ENCODE results near the gene PDILT. TPM values are rescaled to one million over a fixed set of nuclear protein-coding genes. Genes with fewer than 3 reads are reported as not detected.

The PDILT gene
- total RNA-seq, 1 experiment from 2014 or later, result not detected

- Histone ChIP-seq H3K9me3 (replicated peaks) (no peaks in the 10 kb centered on the region), H3K27me3 (no peaks in the 10 kb centered on the region), H3K4me1 (no peaks in the 10 kb centered on the region), H3K36me3 (no peaks in the 10 kb centered on the region), H3K4me3 (no peak overlapping the region), H3K27ac (no peak overlapping the region)
- no peak for DNase-seq
Measured at GRCh38 chr16:20355114-20355782, 49.3 kb downstream of the PDILT start.

DNA sequence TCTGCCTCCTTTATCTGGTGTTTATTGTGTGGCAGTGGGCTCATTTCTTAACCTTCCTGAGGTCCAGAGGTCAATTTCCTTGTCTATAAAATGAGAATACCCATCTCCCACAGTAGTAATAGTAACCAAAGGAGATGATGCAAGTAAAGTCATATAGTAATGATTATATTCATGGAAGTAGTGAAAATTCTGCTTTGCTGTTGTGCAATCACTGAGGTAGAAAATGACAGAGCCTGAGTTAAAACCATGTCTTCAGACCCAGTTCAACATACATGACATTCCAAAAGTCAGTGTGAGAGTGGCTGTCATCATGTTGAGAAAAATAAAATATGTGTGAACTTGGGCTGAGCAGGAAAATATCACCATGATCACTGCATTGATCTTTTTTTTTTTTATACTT, 51.2 kb downstream of the PDILT start:
- Histone ChIP-seq H3K27me3 (no peaks in the 10 kb centered on the region), H3K36me3 (no peaks in the 10 kb centered on the region), H3K27ac (no peak overlapping the region), H3K4me1 (no peaks in the 10 kb centered on the region), H3K4me3 (no peak overlapping the region), H3K9me3 (replicated peaks) (no peaks in the 10 kb centered on the region)
- no peak for DNase-seq

- DNase-seq, result no peak
- H3K4me1 ChIP-seq, result no peaks in the 10 kb centered on the region
- H3K9me3 ChIP-seq (replicated peaks), result no peaks in the 10 kb centered on the region
- H3K27me3 ChIP-seq, result no peaks in the 10 kb centered on the region
- H3K36me3 ChIP-seq, result no peaks in the 10 kb centered on the region
- no peak within 1 kb of the TSS for H3K27ac ChIP-seq
- no peak within 1 kb of the TSS for H3K4me3 ChIP-seq
Measured at GRCh38 chr16:20352615-20353014, 51.9 kb downstream of the PDILT start, which contains the start of gene UMOD. TSS of gene UMOD (minus strand) at chr16:20352715. CDS start at chr16:20350737, 1,978 bp downstream.

DNA sequence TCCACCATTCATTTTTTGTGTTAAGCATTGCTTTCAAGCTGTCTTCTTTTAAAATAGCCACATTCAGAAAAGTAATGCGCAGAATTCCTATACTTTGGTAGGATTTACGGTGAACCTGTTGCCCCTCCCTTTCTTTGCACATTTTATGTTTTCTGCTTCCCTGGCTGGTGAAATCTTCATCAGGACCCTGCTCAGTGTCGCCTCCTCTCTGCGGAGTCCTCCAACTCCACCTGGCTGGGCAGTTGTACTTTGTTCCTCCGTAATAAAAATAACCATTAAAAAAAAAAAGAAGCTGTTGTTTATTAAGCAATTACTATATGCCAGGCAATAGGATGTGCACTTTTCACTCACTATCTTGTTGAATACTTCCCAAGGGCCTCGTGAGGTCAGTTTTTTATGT, 54.9 kb downstream of the PDILT start:
- H3K27ac ChIP-seq, result no peak overlapping the region
- H3K9me3 ChIP-seq (replicated peaks), result no peaks in the 10 kb centered on the region
- no peak for DNase-seq
- no peaks in the 10 kb centered on the region for H3K27me3 ChIP-seq
- H3K4me3 ChIP-seq, result no peak overlapping the region
- no peaks in the 10 kb centered on the region for H3K4me1 ChIP-seq
- H3K36me3 ChIP-seq, result no peaks in the 10 kb centered on the region

GRCh38 chr16:20348365-20349185, 56.0 kb downstream of the PDILT start:
- Histone ChIP-seq H3K27me3 (no peaks in the 10 kb centered on the region), H3K4me1 (no peaks in the 10 kb centered on the region), H3K27ac (no peak overlapping the region), H3K9me3 (replicated peaks) (no peaks in the 10 kb centered on the region), H3K4me3 (no peak overlapping the region), H3K36me3 (no peaks in the 10 kb centered on the region)
- DNase-seq, result peak; percentile 32 to 41

DNA sequence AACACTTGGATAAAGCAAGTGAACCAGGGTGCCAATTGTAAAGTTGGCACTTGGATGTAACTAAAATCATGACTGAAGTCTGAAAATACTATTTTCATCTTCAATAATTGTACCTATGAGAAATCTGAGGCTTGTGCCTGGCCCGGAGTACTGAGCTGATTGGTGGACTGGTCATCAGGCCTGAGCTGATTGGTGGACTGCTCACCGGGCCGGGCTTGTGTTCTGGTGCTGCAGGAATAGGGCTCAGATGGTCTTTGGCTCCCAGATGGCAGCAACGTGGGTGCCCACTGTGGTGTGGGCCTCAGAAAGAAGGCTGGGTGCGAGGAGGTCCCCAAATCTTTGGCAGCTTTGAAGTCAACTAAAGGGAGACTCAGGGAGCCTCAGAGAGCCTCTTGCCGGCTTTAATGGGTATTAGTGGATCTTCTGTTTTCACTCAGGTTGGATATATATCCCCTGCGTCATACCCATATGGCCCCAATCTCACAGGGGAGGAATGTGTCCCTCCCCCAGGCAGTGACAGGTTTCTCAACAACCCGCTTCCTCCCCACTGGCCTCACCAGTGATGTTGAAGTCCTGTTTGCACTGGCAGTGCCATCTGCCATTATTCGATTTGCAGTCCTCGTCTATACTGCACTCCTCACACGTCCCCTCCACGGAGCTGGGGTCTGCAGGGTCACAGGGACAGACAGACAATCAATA, 56.7 kb downstream of the PDILT start:
- no peaks in the 10 kb centered on the region for H3K36me3 ChIP-seq
- DNase-seq, result no peak
- no peaks in the 10 kb centered on the region for H3K4me1 ChIP-seq
- no peak overlapping the region for H3K27ac ChIP-seq
- H3K4me3 ChIP-seq, result no peak overlapping the region
- no peaks in the 10 kb centered on the region for H3K9me3 ChIP-seq (replicated peaks)
- H3K27me3 ChIP-seq, result no peaks in the 10 kb centered on the region

DNA sequence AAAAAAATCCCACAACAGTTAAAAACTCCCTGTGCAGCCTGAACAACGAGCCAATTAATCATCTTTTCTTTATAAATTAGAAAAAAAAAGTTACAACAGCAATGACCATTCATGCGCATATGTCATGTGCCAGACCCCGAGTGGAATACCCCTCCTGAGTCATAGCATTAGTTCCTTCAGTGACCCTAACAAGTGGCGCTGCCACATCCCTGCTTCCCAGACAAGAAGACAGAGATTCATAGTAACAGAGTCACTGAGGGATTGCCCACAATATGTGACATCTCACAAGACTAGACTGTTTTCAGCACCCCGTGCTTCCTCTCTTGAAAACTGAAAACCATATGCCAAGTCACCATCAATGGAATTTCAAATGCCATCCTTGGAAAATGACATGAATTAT, 59.9 kb downstream of the PDILT start:
- Histone ChIP-seq H3K27me3 (no peaks in the 10 kb centered on the region), H3K4me1 (no peaks in the 10 kb centered on the region), H3K9me3 (replicated peaks) (no peaks in the 10 kb centered on the region), H3K27ac (no peak overlapping the region), H3K36me3 (no peaks in the 10 kb centered on the region), H3K4me3 (no peak overlapping the region)
- no peak for DNase-seq

DNA sequence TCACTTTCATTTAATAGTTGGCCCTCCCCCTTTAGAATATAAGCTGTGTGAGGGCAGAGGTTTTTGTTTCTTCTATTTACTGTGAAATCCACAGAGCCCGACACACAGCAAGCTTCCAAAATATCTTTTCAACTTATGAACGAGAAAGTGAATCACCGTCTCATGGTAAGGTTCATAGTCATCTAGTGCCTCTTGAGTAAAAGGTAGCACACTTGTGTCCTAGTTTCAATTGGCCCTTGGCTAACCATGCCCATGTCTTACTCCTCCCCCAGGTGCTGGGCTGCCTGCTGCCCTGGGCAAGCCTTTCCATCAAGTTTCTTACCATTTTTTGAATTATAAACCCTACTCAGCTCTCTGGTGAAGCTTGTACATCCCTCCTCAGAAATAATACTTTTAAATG, 64.8 kb downstream of the PDILT start:
- Histone ChIP-seq H3K4me1 (no peaks in the 10 kb centered on the region), H3K27ac (no peak overlapping the region), H3K9me3 (replicated peaks) (no peaks in the 10 kb centered on the region), H3K27me3 (no peaks in the 10 kb centered on the region), H3K36me3 (no peaks in the 10 kb centered on the region), H3K4me3 (no peak overlapping the region)
- no peak for DNase-seq

GRCh38 chr16:20336955-20337354, 67.6 kb downstream of the PDILT start:
- Histone ChIP-seq H3K27me3 (no peaks in the 10 kb centered on the region), H3K36me3 (no peaks in the 10 kb centered on the region), H3K4me3 (no peak overlapping the region), H3K27ac (no peak overlapping the region), H3K4me1 (no peaks in the 10 kb centered on the region), H3K9me3 (replicated peaks) (no peaks in the 10 kb centered on the region)
- DNase-seq, result no peak

DNA sequence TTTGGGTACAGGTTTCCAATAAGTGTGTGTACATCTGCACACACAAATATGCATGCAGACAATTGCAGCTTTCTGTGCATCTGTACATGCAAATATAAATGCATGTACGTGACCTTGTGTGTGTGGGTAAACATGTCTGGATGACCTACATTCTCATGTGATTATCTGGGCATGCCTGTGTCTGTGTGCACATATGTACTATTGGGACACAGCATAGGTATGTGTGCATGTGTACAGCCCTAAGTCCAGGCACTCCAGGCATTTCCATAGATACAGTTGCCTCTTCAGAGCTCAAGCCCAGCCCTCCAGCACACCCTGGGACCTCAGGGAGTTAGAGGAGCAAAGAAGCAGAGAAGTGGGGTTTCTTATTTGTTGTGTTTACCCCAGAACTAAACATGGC, 70.1 kb downstream of the PDILT start:
- H3K4me1 ChIP-seq, result no peaks in the 10 kb centered on the region
- no peak for DNase-seq
- no peak overlapping the region for H3K4me3 ChIP-seq
- H3K9me3 ChIP-seq (replicated peaks), result no peaks in the 10 kb centered on the region
- no peaks in the 10 kb centered on the region for H3K36me3 ChIP-seq
- no peaks in the 10 kb centered on the region for H3K27me3 ChIP-seq
- no peak overlapping the region for H3K27ac ChIP-seq

DNA sequence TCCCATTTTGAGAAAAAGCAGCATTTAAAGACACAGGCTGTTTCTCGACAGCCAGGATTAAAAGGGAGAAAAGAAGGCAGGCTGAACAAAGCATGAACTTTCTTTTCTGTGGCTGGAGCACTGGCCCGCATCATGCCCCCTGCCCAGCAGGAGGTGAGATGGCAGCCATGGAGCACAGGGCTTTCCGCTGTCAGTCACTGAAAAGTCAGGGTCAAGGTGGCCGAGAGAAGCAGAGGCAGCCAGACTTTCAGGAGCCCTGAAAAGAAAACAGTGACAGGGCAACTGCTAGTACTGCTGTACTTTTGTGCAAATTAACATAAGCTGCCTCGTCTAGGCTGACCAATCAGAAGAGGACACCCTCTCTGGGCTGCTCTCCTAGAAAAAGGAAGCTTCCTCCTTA, 71.4 kb downstream of the PDILT start:
- H3K36me3 ChIP-seq, result no peaks in the 10 kb centered on the region
- no peak overlapping the region for H3K27ac ChIP-seq
- H3K4me1 ChIP-seq, result no peaks in the 10 kb centered on the region
- no peak overlapping the region for H3K4me3 ChIP-seq
- H3K9me3 ChIP-seq (replicated peaks), result no peaks in the 10 kb centered on the region
- no peaks in the 10 kb centered on the region for H3K27me3 ChIP-seq
- no peak for DNase-seq

DNA sequence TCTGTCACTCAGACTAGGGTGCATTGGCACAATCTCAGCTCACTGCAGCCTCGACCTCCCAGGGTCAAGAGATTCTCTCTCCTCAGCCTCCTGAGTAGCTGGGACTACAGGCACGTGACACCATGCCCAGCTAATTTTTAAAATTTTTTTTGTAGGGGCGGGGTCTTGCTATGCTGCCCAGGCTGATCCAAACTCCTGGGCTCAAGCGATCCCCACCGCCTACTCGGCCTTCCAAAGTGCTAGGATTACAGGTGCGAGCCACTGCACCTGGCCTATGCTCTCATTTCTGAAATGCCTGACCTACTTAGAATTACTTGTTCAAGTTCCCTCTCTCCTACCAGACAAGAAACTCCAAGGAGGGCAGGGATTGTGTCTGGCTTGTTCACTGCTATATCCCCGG, 72.1 kb downstream of the PDILT start:
- no peak for DNase-seq
- Histone ChIP-seq H3K27ac (no peak overlapping the region), H3K27me3 (no peaks in the 10 kb centered on the region), H3K9me3 (replicated peaks) (no peaks in the 10 kb centered on the region), H3K4me1 (no peaks in the 10 kb centered on the region), H3K36me3 (no peaks in the 10 kb centered on the region), H3K4me3 (no peak overlapping the region)

DNA sequence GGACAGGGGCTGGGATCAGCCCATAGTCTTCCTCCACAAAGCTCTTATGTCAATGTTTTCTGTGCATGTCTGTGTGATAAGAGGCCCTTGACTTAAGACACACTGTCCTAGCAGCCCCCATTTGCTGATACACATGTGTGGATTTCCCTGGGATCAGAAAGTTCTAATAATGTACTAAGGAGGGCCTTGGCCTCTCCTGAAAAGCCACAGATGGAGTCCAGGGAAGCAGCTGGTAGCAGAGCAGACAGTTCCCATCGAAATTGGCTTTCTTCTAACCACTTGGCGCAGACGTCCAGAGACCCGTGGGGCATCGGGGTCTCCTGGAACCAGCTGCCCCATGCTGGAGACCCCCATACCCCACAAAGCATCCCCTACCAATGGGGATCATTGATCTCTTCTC, 72.9 kb downstream of the PDILT start:
- Histone ChIP-seq H3K36me3 (no peaks in the 10 kb centered on the region), H3K27me3 (no peaks in the 10 kb centered on the region)

GRCh38 chr16:20329392-20330138, 75.0 kb downstream of the PDILT start:
- H3K4me3 ChIP-seq, result no peak overlapping the region
- no peaks in the 10 kb centered on the region for H3K4me1 ChIP-seq
- DNase-seq, result no peak
- no peak overlapping the region for H3K27ac ChIP-seq
- no peaks in the 10 kb centered on the region for H3K9me3 ChIP-seq (replicated peaks)
- no peaks in the 10 kb centered on the region for H3K27me3 ChIP-seq
- no peaks in the 10 kb centered on the region for H3K36me3 ChIP-seq

More for the DNA sequence above, 72.9 kb downstream of the PDILT start:
- DNase-seq, result no peak
- H3K4me3 ChIP-seq, result no peak overlapping the region
- no peaks in the 10 kb centered on the region for H3K9me3 ChIP-seq (replicated peaks)
- H3K4me1 ChIP-seq, result no peaks in the 10 kb centered on the region
- no peak overlapping the region for H3K27ac ChIP-seq
